Activated CD4-positive, alpha-beta T cell treated with anti-CD3 and anti-CD28 coated beads, Interleukin-2, amount 50 U/mL, for 4 hours (primary cell): Measurements from ENCODE around the gene PIP5K1C.
"Not testable (repeated sequence)": the region's sequence is repeated elsewhere in the genome, so short reads cannot be mapped to it uniquely, and the experiment has no call there.

ENCODE experiments used
- DNase-seq, 2 experiments: peaks; one replicate each; pipeline ENCODE4 v3.0.0-alpha.2; 2020

The PIP5K1C gene

DNA sequence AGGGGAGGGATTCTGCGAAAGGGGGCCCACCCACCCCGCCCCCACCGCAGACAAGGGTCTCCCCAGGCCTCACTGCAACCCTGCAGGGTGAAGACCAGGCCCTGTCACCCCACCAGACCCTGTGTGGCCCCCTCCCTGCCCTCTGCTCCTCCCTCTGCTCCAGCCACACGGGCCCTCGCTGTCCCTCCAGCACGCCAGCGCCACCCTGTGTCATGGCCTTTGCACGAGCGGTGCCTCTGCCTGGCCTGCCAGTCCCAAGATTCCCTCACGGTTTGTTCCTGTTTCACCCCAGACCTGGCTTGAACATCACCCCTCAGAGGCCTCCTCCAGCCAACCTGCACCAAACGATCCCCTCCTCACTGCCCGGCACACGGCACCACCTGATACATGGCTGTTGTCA is 27.3 kb downstream of the PIP5K1C start:
- no peak for DNase-seq

DNA sequence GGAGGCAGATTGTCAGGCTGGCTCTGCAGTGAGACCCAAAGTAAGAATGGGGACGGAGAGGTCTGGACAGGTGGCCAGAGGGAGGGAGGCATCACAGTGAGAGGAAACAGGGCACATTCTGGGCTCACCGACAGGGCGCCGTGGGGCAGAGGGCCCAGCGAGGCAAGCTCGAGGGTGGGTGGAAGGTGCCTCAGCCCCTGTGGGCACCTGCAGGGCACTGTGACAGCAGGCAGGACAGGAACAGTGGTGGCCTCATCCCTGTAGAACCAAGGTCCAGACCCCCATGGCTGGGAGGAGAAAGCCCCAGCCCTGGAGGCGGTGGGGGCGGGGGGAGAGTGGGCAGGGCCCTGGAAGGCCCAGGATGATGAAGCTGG is 27.7 kb downstream of the PIP5K1C start:
- DNase-seq = no peak

DNA sequence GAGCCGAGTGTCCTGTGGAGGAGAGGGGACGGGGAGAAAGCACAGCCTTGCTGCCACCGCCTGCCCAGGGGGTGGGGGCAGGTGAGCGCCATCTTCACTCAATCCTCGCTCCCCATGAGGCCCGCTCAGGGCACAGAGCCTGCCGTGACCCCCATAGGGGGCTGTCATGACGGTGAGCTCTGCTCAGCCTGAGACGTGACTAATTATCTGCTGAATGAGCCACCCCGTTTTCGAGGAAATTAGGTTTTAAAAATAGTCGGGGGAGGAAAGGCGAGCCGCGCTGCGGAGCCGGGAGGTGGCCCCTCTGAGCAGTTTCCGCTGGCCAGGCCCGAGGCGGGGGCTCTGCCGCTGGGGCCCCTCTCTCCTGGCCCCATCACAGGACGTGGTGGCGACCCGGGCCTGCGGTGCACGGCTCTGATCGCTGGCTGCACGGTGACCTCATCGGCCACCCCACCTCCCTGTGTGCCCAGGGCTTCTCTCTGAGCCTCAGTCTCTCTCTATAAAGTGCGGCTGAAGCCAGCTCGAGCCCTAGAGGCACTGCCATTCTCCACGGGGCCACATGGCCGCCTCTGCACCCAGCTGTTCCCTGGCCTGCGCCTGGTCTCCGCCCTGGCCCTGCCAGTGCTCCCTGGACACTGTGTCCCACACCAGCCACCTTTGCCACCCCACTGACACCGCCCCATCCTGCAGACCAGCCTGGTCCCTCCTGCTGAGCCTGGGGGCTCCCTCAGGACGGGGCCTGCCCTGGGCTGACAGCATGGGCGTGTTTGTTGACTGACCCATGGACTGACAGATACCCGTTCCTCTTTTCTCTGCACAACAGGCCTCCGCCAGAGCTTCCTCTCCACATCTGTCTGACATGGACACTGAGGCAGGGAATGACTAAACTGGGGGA is 28.3 kb downstream of the PIP5K1C start:
- DNase-seq = no peak

DNA sequence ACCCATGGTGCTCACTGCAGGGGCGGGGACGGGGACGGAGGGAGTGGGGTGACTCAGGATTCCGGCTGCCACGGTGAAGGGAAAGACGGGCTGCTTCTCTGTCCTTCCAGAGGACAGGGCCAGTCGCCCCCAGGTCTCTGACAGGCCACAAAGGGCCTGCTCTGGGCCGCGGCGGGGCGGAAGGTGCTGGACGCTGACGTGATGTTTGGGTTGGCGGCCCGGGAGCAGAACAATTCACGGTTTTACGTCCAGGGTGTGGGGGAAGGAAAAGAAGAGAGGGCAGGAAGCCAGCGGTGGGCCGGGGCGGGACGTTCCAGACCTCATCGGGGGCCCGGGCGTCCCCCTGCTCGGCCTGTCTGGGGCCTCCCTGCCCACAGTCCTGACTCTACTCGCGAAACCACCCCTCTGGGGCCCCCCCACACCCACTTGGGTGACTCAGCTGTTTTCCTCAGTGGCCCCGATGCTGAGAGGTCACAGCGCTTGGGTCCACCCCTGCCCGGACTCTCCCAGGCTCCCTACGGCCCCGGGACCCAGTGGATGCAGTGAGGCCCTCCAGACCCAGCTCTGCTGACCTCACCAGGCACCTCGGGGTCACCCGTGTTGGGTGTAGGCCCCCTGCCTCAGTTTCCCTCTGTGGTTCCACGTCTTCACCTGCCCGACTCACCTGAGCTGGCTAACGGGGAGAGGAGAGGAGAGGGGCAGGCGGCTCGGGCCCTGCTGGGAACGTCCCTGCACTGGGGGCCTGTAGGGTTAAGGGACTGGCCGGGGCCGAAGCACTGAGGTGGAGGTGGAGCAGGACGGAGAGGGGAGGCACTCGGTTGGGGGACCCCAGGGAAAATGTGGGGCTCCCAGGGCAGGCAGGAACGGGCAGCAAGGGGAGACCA is 29.2 kb downstream of the PIP5K1C start:
- DNase-seq = no peak

DNA sequence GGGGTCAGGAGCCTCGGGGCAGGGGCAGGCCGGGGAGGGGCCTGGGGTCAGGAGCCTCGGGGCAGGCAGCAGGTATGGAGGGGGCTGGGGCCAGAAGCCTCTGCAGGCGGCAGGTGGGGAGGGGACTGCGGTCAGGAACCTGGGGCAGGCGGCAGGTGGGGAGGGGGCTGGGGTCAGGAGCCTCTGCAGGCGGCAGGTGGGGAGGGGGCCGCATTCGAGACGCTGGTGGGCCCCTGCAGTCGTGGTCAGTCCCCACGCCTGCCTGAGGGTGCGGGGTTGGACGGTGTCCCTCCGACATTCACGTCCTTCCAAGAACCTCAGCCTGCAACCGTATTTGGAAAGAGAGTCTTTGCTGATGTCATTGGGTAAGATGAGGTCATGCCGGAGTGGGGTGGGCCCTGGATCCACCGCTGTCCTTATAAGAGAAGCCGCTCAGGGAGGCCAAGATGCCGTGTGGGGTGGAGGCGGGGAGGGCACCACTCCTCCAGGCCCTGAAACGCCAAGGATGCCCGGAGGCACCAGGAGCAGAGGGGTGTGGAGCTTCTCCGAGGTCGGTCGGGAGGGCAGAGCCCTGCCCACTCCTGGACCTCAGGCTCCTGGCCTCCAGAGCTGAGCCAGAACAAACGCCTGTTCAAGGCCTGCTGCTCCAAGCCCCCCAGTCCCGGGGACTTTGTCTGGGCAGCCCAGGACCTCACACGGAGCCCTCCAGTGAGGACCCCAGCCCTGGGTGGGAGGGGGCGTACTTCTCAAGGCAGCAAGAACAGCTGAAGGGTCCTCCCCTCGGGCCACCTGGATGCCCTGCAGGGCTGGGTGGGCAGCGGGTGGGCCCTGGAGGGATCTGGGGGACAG is 30.1 kb downstream of the PIP5K1C start:
- DNase-seq = no peak

DNA sequence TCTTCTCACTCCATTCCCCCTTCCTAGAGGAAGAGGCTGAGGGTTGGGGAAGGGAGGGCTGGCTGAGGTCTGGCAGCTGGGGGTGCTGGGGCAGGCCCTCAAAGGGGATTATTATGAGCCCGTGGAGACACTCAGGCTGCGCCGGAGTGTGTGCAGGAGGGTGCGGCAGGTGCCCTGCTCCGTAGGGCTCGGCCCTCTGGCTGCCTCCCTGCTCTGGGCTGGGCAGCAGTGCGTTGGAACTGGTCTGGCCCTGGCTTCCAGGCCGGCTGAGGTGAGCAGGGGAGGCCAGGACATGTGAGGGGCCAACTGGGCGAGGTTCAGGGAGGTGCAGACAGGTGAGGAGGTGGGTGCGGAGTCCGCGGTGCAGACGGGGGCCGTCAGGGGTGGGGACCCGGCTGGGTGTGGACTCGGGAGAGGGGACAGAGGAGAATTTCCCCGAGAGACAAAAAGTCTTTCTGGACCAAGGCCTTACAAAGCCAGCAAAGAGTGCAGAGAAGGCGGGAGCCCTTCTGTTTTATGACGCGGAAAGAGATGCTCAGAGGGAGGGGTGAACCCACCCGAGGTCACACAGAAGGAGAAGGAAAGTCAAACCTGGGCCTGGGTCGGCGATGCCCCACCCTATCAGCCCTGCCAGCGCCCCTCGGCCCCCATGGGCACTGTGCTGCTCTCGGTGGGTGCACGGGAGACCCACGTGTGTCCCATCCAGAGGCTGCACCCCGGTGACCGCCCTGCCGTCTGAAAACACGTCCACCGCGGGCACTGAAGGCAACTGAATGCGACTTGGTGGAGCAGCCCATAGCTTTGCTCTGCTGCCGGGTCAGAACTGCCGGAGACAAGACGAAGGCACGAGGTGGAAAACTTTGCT is 31.0 kb downstream of the PIP5K1C start:
- no peak for DNase-seq

DNA sequence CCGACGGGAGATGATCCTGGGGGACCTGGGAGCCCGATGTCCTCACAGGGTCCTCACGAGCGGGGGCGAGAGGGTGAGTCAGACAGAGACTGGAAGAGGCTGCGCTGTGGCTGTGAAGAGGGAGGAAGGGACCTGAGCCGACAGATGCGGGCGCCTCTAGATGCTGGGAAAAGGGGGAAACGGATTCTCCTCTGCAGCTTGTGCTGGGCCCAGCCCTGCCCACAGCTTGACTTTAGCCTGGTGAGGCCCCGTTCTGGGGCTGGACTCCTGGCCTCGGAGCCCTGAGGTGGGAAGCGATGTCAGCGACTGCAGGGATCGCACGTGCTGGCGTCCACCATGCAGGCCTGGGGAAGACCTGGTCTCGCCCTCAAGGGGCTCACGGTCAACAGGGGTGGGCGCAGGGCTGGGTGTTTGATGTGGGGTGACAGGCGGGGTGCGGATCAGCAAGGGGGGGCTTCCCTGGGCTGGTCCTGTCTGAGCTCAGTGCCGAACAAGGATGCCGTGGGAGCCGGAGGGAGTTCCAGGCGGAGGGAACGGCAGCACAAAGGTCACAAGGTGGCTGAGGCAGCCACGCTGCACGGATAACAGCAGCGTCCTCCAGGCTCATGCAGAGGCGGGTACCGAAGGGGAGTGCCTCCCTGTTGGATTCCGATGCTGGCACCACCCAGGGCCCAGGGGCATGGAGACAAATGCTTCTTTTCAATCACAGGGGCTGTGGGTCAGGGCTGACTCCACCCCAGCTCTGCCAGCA is 31.8 kb downstream of the PIP5K1C start:
- DNase-seq = no peak

DNA sequence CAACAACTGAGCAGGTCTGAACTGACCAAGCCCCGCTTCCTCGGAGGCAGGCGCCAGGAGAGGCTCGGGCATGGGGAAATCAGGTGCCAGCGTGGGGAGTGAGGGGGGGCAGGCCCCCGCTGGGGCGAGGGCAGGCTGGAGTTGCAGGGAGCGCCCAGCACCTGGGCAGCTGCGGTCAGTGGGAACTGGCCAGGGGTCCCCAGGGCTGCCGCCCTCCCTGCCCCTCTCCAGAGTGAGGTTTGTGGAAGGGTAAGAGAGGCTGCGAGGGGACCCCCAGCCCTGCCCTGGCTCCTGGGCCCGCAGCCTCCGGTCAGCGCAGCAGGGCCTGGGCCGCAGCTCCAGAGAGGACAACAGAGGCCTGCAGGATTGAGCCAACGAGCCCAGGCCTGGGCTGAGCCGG is 32.5 kb downstream of the PIP5K1C start:
- no peak for DNase-seq

DNA sequence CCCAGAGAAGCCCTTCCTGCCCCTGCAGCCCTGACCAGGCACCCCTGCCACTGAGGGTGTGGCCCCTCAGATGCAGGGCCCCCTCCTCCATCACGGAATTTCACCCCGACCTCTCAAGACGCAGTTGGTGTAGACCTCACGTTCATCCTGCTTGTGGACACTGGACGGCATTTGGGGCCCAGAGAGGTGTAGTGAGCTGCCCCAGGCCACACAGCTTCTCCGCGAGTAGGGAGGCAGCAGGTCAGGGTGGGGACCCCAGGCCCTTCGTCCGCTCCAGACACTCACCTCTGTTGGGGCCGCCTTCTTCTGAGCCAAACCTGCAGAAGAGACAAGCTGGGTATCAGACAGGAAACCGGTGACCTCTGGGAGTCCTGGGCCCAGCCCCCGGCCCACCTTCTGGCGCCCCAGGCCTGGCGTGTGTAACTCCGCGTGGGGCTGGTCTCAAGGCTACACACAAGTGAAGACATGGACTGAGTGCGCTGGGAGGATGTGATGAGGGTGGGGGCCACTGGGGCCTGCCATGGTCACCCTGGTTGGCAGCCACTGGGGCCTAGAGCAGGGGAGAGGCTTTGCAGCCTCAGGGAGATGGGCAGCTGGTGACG is 33.1 kb downstream of the PIP5K1C start:
- no peak for DNase-seq

DNA sequence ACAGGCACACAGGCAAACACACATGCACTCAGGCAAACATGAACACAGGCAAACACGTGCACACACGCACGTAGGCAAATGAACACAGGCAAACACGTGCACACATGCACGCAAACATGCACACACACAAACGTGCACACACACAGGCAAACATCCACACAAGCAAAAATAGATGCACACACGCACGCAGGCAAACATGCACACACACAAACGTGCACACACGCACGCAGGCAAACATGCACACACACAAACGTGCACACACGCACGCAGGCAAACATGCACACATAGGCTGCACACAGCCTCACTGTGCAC is 33.8 kb downstream of the PIP5K1C start:
- DNase-seq = not testable (repeated sequence)

DNA sequence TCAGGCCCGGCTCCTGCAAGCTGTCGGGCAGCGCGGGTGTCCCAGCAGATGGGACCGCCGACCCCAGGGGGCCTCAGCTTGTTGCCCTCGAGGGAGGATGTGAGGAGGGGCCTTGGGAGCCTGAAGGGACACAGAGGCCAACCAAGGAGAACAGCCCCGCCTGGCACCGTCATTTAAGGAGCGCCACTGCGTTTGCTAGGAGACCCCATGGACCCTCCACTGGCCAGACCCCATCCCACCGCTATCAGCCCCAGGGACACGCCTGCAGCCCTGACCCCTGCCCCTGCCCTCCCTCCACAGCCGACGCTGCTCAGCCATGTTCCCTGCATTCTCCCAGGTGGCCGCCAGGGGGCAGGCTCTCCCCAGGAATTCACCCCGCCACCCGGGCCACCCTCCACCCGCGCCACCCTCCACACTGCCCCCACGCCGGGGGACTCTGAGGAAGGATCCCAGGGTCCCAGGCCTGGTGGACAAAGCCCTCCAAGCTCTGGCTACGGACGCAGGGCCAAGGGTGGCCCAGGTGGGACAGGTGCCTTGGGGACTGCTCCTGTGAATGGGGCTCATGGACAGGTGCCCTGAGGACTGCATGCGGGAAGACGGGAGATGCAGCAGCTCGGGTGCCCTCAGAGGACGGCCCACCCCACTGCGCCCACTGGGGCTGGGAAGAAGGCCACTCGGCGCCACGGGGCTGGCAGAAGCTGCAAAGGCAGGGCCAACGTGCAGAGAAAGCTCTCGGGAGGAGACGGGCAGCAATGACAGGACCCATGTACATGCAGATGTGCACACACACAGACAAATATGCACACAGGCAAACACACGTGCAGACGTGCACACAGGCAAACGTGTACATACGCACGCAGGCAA is 34.4 kb downstream of the PIP5K1C start:
- DNase-seq = peak; percentile 71 to 79

DNA sequence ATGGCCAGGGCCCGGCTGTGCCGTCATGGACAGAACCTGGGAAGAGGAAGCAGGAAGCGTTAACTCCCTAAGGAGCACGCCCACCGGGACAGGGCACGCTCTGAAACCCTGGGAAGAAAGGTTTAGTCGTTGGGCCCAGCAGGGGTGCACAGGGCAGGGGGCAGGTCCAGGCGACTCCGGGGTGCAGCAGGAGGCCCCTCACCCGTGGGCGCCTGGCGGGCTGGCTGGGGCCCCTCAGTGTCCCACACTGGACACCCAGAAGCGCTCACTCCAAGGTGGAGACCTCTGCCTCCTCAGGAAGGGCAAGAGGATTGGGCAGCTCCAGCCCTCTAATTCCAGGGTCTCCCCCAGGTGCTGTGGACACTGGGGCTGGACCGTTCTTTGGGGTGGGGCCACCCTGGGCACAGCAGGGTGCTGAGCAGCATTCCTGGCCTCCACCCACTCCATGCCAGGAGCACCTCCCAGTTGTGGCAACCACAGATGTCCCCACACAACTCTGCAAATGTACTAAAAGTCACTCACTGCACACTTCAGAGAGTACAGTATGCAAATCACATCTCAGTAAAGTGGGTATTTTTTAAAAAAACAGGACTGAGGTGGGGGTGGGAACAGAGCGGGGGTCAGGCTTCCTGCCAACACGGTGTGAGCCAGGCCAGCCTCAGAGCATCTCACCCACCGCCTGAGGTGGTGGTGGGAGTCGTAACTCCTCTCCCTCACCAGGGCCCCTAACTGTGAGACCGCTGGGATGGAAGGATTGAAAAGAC is 35.2 kb downstream of the PIP5K1C start:
- no peak for DNase-seq

DNA sequence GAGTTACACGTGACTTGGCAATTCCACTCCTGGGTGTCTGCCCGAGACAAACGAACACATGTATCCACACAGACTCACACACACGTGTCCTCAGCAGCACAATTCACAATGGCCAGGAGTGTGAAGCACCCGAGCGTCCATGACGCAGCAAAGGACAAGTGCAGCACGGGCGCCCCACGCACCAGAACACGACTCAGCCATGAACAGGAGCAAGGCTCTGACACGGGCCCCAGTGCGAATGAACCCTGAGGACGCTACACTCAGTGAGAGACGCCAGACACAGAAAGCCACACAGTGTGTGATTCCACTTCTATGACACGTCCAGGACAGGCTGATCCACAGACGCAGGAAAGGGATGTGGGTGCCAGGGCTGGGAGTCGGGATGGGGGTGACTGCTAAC is 36.4 kb downstream of the PIP5K1C start:
- no peak for DNase-seq

DNA sequence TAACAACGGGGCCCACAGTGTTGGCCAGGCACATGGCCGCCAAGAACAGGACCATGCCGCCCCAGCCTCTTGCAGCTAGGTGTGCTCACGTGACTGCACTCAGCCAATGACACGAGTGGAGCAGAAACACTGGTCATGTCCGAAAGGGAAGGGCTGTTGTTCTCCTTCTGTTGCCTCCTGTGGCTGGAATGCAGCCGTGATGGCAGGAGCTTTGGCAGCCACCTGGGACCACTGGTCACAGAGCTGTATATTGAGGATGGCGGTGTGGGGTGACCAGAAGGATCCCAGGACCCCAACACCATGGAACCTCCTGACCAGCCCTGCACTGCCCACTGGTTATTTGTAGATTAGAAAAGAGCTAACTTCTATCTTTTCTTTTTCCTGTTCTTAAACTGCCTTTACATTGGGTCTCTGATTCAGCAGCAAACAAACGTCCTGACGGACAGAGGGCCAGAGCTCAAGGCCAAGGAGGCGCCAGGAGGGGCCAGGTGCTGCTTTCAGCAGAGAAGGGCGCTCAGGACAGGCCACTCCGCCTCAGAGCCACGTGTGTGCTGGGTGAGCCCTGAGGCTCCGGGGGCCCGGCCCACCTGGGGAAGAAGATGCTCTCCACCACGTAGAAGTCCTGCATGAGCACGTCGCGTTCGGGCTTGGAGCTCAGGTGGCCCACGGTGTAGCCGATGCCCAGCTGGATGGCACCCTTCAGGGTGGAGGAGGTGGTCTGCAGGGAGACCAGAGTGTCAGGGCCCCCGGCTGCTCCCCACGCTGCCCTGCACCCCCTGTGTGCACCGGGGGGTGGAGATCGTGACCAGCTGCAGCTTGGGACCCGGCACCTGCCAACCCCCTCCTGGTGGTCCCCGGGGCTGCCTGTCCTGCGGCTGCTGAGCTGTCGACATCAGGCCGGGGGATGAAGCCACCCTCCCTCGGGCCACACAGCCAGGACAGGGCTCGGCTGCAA is 38.7 kb downstream of the PIP5K1C start:
- no peak for DNase-seq

DNA sequence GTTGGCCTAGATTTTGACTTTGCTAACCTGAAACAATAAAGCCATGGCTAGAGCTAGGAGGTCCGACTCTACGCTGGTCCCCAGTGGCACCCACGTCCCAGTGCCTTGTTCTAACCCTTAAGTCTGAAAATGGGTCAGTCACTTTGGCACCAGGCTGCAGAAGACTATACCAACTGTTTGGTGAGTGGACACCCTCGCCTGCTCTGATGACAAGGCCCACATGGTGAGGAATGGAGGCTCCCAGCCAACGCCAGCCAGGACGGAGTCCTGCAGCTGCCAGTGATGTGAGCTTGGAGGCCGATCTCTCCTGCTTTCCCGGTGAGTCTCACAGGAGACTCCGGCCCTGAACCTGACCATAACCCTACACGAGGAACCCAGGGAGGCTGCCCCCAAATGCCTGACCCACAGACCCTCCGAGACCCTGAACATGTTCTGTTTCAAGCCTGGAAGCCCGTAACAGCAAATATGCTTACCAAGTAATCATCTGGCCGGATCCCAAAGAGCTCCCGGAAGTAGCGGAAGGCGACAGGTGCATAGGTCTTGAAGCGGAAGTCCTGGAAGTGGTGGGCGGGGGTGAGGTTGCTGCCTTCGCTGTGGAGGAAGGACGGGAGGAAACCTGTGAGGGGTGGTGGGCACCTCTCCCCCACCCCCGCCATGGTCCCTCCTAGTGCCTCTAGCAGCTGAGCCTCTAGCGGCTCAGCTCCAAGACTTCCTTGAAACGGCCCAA is 39.6 kb downstream of the PIP5K1C start:
- no peak for DNase-seq

DNA sequence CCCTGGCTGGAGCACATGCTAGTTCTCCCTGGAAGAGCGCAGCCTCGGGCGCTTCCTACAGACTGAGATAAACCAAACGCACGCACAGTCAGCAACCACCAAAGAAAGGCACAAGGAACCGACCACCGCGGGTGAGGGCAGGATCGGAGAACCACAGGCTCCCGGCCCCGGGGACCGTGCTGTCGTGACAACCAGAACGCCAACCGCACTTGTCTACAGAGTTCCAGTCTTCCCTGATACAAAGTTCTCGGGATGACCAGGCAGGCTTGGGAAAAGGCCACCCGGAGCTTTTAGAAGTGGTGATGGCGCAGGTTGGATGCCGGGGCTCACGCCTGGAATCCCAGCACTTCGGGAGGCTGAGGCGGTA is 40.5 kb downstream of the PIP5K1C start:
- DNase-seq = no peak
